Erythroblast (primary cell): Measurements from ENCODE around the gene SIX1.

ENCODE experiments used
- GATA1 ChIP-seq: IDR thresholded peaks from 2 replicates; pipeline ENCODE4 v1.6.1; 2011; ENCODE audit warnings: low read depth, mild to moderate bottlenecking, control low read depth, low read length, moderate library complexity
- POLR2A ChIP-seq: IDR thresholded peaks from 2 replicates; pipeline ENCODE4 v1.6.1; 2011; ENCODE audit warnings: mild to moderate bottlenecking, low read length

- TF ChIP-seq POLR2A (no peak), GATA1 (no peak)
Observed at GRCh38 chr14:60618241-60618640, 31.0 kb downstream of the SIX1 start.
